B cell (primary cell): ENCODE measurements around the gene NLRC5. TPM values are rescaled to one million over a fixed set of nuclear protein-coding genes. Genes with fewer than 3 reads are reported as not detected.
A peak's percentile ranks its signal among the peaks of the same experiment; 100 is the strongest.

ENCODE experiments used
- ATAC-seq: fragments of 200-7000 bp; cut with Tn5 transposase; one replicate; pipeline ENCODE4 v1.10.0; 2021; ENCODE audit warnings: low read depth, mild to moderate bottlenecking, moderate number of reproducible peaks, moderate library complexity
- CTCF ChIA-PET: fragments of 350-600 bp; sonication (Branson Sonifier 250); formaldehyde crosslinking; loops from one replicate; lab custom pipeline; 2021; ENCODE audit warnings: antibody characterized with exemption, inconsistent platforms; lab: Charles Lee
- POLR2A ChIA-PET: fragments of 350-600 bp; sonication (Branson Sonifier 250); formaldehyde crosslinking; loops from one replicate; lab custom pipeline; 2021; ENCODE audit warnings: antibody characterized with exemption; lab: Charles Lee
- DNase-seq: peaks from one replicate; pipeline ENCODE4 v3.0.0; 2013
- H2AFZ ChIP-seq: 2 replicates; pipeline ENCODE4 v1.6.1; 2012; ENCODE audit warnings: mild to moderate bottlenecking, low read depth, low read length; ENCODE audit not compliant: insufficient read depth, poor library complexity, severe bottlenecking
- H3K27ac ChIP-seq, 2 donors: 1 replicate in 1 of 2; 2 replicates in 1 of 2; pipeline ENCODE4 v1.5.1; 2012 to 2013; ENCODE audit warnings: low read length in 2 of 2, mild to moderate bottlenecking in 2 of 2, moderate library complexity in 1 of 2
- H3K27me3 ChIP-seq, 4 experiments: fragments of 200-600 bp in 1 of 4; sonication (generic) in 1 of 4; replicated peaks in 1 of 4; 1 replicate in 2 of 4; 2 replicates in 2 of 4; pipeline versions ENCODE4 v1.6.1 to v1.7.0; 2013 to 2016; ENCODE audit warnings: low read length in 3 of 4, mild to moderate bottlenecking in 2 of 4, mixed read lengths in 1 of 4, moderate library complexity in 1 of 4; ENCODE audit not compliant: insufficient read depth in 4 of 4, control insufficient read depth in 3 of 4; ENCODE audit errors: control extremely low read depth in 1 of 4
- H3K36me3 ChIP-seq, 2 experiments: replicated peaks in 1 of 2; 1 replicate in 1 of 2; 2 replicates in 1 of 2; pipeline versions ENCODE4 v1.6.1 to v1.7.1; 2013; ENCODE audit warnings: low read length in 1 of 2; ENCODE audit not compliant: insufficient read depth in 2 of 2, control insufficient read depth in 1 of 2; ENCODE audit errors: control extremely low read depth in 1 of 2, extremely low read depth in 1 of 2
- H3K4me1 ChIP-seq, 2 donors: fragments of 200-600 bp in 1 of 2; sonication (generic) in 1 of 2; 1 replicate in 1 of 2; 2 replicates in 1 of 2; pipeline versions ENCODE4 v1.5.1 to v1.6.1; 2013 to 2017; ENCODE audit warnings: low read length in 2 of 2; ENCODE audit not compliant: control insufficient read depth in 2 of 2, insufficient read depth in 2 of 2
- H3K4me2 ChIP-seq: replicated peaks from 2 replicates; pipeline ENCODE3; 2012; ENCODE audit warnings: mild to moderate bottlenecking, low read depth, low read length; ENCODE audit not compliant: poor library complexity, severe bottlenecking
- H3K4me3 ChIP-seq, 5 experiments: fragments of 200-600 bp in 1 of 5; sonication (generic) in 1 of 5; 1 replicate in 3 of 5; 2 replicates in 2 of 5; pipeline versions ENCODE4 v1.5.1 to v1.7.0; 2011 to 2016; ENCODE audit warnings: low read length in 4 of 5, mild to moderate bottlenecking in 4 of 5, low read depth in 2 of 5, control low read depth in 1 of 5, moderate library complexity in 1 of 5; ENCODE audit not compliant: insufficient read depth in 1 of 5; ENCODE audit errors: control extremely low read depth in 1 of 5, extremely low read depth in 1 of 5
- H3K79me2 ChIP-seq: fragments of 200-600 bp; sonication (generic); one replicate; pipeline ENCODE4 v1.6.0; 2016; ENCODE audit warnings: low read length; ENCODE audit not compliant: control insufficient read depth, insufficient read depth
- H3K9ac ChIP-seq: fragments of 200-600 bp; sonication (generic); 2 replicates; pipeline ENCODE4 v1.6.1; 2017; ENCODE audit warnings: mild to moderate bottlenecking, low read length, moderate library complexity
- H3K9me3 ChIP-seq, 3 donors: one replicate each; pipeline versions ENCODE4 v1.6.1 to v1.7.1; 2013; ENCODE audit warnings: low read length in 2 of 3; ENCODE audit not compliant: control insufficient read depth in 2 of 3, insufficient read depth in 1 of 3; ENCODE audit errors: control extremely low read depth in 1 of 3
- H4K20me1 ChIP-seq: 2 replicates; pipeline ENCODE4 v1.6.0; 2012; ENCODE audit warnings: mild to moderate bottlenecking, low read length; ENCODE audit not compliant: insufficient read depth, control insufficient read depth, poor library complexity, severe bottlenecking
- H3K27ac Mint-ChIP-seq: one replicate; pipeline ENCODE4 v1.8.0; 2021; ENCODE audit warnings: mixed read lengths
- H3K27me3 Mint-ChIP-seq: one replicate; pipeline ENCODE4 v1.8.0; 2021; ENCODE audit warnings: mixed read lengths
- H3K4me1 Mint-ChIP-seq: one replicate; pipeline ENCODE4 v1.8.0; 2021; ENCODE audit warnings: mixed read lengths
- H3K4me3 Mint-ChIP-seq: one replicate; pipeline ENCODE4 v1.8.0; 2021; ENCODE audit warnings: mixed read lengths
- H3K9me3 Mint-ChIP-seq: one replicate; pipeline ENCODE4 v1.8.0; 2022; ENCODE audit warnings: mixed read lengths; ENCODE audit not compliant: insufficient read depth
- CTCF ChIP-seq: fragments of 200-600 bp; IDR thresholded peaks from one replicate; pipeline ENCODE4 v1.8.0; 2022; ENCODE audit warnings: antibody characterized with exemption, mild to moderate bottlenecking
- EZH2 ChIP-seq: IDR thresholded peaks from 2 replicates; pipeline ENCODE4 v1.6.1; 2012; ENCODE audit warnings: borderline replicate concordance, low read depth, mild to moderate bottlenecking, moderate library complexity, low read length; ENCODE audit not compliant: insufficient read depth, poor library complexity, severe bottlenecking
- WGBS: methylation state at CpG from one replicate; pipeline ENCODE4 v1.1.5; 2013; ENCODE audit warnings: missing lambda C conversion rate; ENCODE audit not compliant: insufficient coverage; 5-methylcytosine and 5-hydroxymethylcytosine counted together
- intact Hi-C: fragments of 100-400 bp; cut with micrococcal nuclease; formaldehyde crosslinking; loops from one replicate; pipeline ENCODE4 v1.10.0; 2022
- polyA plus RNA-seq: library from polyadenylated mRNA; depleted of rRNA; stranded (reverse); fragments of >200 nt; gene quantifications from 2 replicates; pipeline ENCODE4 v1.2.3, GENCODE V29; 2012
- total RNA-seq, 2 donors: library from RNA; stranded (reverse); fragments of 120-200 nt in 1 of 2; gene quantifications; 1 replicate in 1 of 2; 2 replicates in 1 of 2; pipeline versions ENCODE4 v1.2.3 to v1.2.4, GENCODE V29; 2013 to 2022

Gene NLRC5
- total and polyA plus RNA-seq, 2 donors (not counting 1 experiment from before 2014, with no cell fraction given), result 349 to 510 TPM

DNA sequence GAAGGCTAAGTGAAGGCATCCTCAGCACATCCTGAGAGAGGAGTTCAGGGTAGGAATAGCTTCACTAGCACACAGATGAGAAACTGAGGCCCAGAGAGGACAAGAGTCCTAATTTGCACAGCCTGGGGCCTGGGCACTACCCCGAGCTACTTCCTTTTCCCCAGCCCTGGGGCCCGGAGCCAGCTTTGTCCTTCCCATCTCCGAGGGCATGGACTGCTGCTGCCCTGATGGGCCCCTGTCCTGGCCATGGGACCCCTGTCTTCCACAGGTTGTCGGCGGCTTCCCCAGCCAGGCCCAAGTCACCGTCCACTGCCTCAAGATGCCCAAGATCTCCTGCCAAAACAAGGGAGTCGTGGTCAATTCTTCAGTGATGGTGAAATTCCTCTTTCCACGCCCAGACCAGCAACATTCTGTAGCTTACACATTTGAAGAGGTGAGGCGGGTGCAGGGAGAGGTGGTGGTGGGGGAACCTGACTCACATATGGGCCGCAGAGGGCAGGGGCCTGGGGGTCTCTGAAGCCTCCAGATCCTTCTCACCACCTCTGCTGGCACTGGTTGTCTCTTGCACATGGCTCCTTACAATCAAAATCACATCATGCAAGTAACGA, 11.4 kb upstream of the NLRC5 start:
- H3K27me3 Mint-ChIP-seq, result no peaks in the 10 kb centered on the region
- WGBS, result 100% methylated on average over 3 of the region's 11 CpGs
- ChIA-PET POLR2A (interaction anchor here (1.4 to 1.6 kb wide), 2 partner anchors 9 to 64 kb away, joined by 4 to 5 read pairs; no protein-coding TSS in a partner anchor), CTCF (interaction anchor here (1.1 to 5.3 kb wide), 3 partner anchors 11 to 20 kb away, joined by 3 to 44 read pairs (median 4); partner anchors contain the start of gene NLRC5)
- Histone ChIP-seq H4K20me1 (no peaks in the 10 kb centered on the region), H3K9ac (no peak overlapping the region), H2AFZ (no peak overlapping the region), H3K4me2 (no peak overlapping the region), H3K36me3 (no peaks in the 10 kb centered on the region), H3K9me3 (no peaks in the 10 kb centered on the region), H3K27me3 (no peaks in the 10 kb centered on the region), H3K4me3 (no peak overlapping the region), H3K27ac (no peak overlapping the region), H3K79me2 (no peaks in the 10 kb centered on the region), H3K4me1 (peaks cover 53 to 78% of the 10 kb centered on the region in 2 donors)
- no peaks in the 10 kb centered on the region for H3K9me3 Mint-ChIP-seq
- no peak overlapping the region for H3K4me3 Mint-ChIP-seq
- intact Hi-C loops, result no loop called here
- ATAC-seq (no peak), DNase-seq (no peak)
- peak overlapping the region; percentile 41 for H3K27ac Mint-ChIP-seq
- H3K4me1 Mint-ChIP-seq, result peaks cover 79% of the 10 kb centered on the region
- TF ChIP-seq CTCF (no peak), EZH2 (no peak)

GRCh38 chr16:56980201-56980535, 9.2 kb upstream of the NLRC5 start:
- peaks cover 77% of the 10 kb centered on the region for H3K4me1 Mint-ChIP-seq
- H3K9me3 ChIP-seq, result no peaks in the 10 kb centered on the region
- H3K9ac ChIP-seq, result no peak overlapping the region
- CTCF ChIA-PET, result interaction anchor here (1.0 to 10.3 kb wide), 4 partner anchors 8 to 66 kb away, joined by 3 to 124 read pairs (median 6); partner anchors contain the start of gene NLRC5
- H3K4me1 ChIP-seq, result peaks cover 37 to 73% of the 10 kb centered on the region in 2 donors
- no peaks in the 10 kb centered on the region for H3K9me3 Mint-ChIP-seq
- ATAC-seq, result no peak
- peak overlapping the region; percentile 13 for H3K27ac Mint-ChIP-seq
- no peaks in the 10 kb centered on the region for H3K36me3 ChIP-seq
- no peak overlapping the region for H3K4me2 ChIP-seq
- TF ChIP-seq EZH2, result no peak
- TF ChIP-seq CTCF, result no peak
- H3K4me3 Mint-ChIP-seq, result no peak overlapping the region
- no peak overlapping the region for H3K27ac ChIP-seq
- no peaks in the 10 kb centered on the region for H3K79me2 ChIP-seq
- no peak overlapping the region for H2AFZ ChIP-seq
- intact Hi-C loops, result no loop called here
- 93% methylated on average over 2 of the region's 4 CpGs for WGBS
- H3K4me3 ChIP-seq, result no peak overlapping the region
- no peak for DNase-seq
- POLR2A ChIA-PET, result interaction anchor here (1.2 kb wide), 1 partner anchor 62 kb away, joined by 3 read pairs; no protein-coding TSS in a partner anchor
- H3K27me3 ChIP-seq, result no peaks in the 10 kb centered on the region
- no peaks in the 10 kb centered on the region for H3K27me3 Mint-ChIP-seq
- H4K20me1 ChIP-seq, result no peaks in the 10 kb centered on the region
